COR-L47 (cell line): ENCODE results near the gene KLHL30.
"Not testable (repeated sequence)": the region's sequence is repeated elsewhere in the genome, so short reads cannot be mapped to it uniquely, and the experiment has no call there.

Experiments used
- DNase-seq: peaks from one replicate; lab custom pipeline; 2025; lab: John Stamatoyannopoulos, UW

KLHL30 gene

GRCh38 chr2:238102865-238103264 lies 35.6 kb upstream of the KLHL30 start:
- DNase-seq: no peak

GRCh38 chr2:238103465-238104225 lies 34.8 kb upstream of the KLHL30 start:
- no peak for DNase-seq

- DNase-seq: no peak
Observed at GRCh38 chr2:238104226-238104690, 34.2 kb upstream of the KLHL30 start.

- no peak for DNase-seq
Observed at GRCh38 chr2:238104691-238105371, 33.6 kb upstream of the KLHL30 start.

GRCh38 chr2:238105506-238106338 lies 32.7 kb upstream of the KLHL30 start:
- DNase-seq: no peak

GRCh38 chr2:238106339-238106697 lies 32.1 kb upstream of the KLHL30 start:
- no peak for DNase-seq

GRCh38 chr2:238106698-238107524 lies 31.6 kb upstream of the KLHL30 start:
- no peak for DNase-seq

GRCh38 chr2:238107525-238108422 lies 30.7 kb upstream of the KLHL30 start:
- no peak for DNase-seq

- no peak for DNase-seq
Observed at GRCh38 chr2:238108423-238109183, 29.9 kb upstream of the KLHL30 start.

GRCh38 chr2:238113611-238114010 lies 24.9 kb upstream of the KLHL30 start:
- no peak for DNase-seq

- DNase-seq: no peak
Observed at GRCh38 chr2:238114331-238114841, 24.1 kb upstream of the KLHL30 start.

GRCh38 chr2:238114851-238115660 lies 23.4 kb upstream of the KLHL30 start:
- DNase-seq: no peak

- DNase-seq: not testable (repeated sequence)
Observed at GRCh38 chr2:238115709-238116108, 22.8 kb upstream of the KLHL30 start.

- no peak for DNase-seq
Observed at GRCh38 chr2:238116298-238117198, 21.9 kb upstream of the KLHL30 start.

GRCh38 chr2:238117199-238118154 lies 21.0 kb upstream of the KLHL30 start:
- DNase-seq: no peak

GRCh38 chr2:238119756-238120462 lies 18.6 kb upstream of the KLHL30 start:
- DNase-seq: no peak
